GM10266 (cell line): ENCODE results near the gene SFSWAP.
"Not testable (repeated sequence)": the region's sequence is repeated elsewhere in the genome, so short reads cannot be mapped to it uniquely, and the experiment has no call there.

Experiments
- DNase-seq: peaks from one replicate; pipeline ENCODE4 v3.0.0; 2012; ENCODE audit errors: extremely low spot score
- TF ChIP-seq, protein P1 (sequence below): IDR thresholded peaks from 2 replicates; pipeline ENCODE4 v1.5.1; 2012; ENCODE audit warnings: mild to moderate bottlenecking, low read depth; ENCODE audit not compliant: control insufficient read depth, insufficient read depth; ENCODE audit errors: missing control alignments

SFSWAP gene

DNA sequence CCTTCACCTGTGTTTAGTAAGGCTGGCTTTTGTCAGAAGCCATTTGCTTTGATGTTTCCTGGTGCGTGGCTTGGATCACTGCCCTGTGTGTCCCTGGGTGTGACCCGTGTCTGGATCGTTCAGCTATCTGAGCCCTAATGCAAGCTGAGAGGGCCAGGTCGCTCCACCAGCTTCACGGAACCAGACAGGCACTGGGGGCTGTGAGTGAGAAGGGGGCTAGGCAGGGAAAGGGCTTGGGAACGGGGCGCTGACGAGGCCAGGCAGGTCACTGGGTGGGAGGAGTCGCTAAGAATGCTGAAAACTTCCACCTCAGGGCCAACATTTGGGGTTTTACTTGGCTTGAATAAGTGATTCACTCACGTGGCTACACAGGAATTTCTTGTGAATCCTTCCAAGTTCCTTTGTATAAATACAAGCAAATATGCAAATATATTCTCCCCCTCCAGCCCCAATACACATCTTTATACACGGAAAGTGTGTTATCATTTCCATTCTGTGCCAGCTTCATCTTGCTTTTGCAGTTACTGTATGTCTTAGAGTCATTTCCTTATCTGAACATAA, 93.2 kb downstream of the SFSWAP start:
- no peak for DNase-seq
- TF ChIP-seq, protein P1, sequence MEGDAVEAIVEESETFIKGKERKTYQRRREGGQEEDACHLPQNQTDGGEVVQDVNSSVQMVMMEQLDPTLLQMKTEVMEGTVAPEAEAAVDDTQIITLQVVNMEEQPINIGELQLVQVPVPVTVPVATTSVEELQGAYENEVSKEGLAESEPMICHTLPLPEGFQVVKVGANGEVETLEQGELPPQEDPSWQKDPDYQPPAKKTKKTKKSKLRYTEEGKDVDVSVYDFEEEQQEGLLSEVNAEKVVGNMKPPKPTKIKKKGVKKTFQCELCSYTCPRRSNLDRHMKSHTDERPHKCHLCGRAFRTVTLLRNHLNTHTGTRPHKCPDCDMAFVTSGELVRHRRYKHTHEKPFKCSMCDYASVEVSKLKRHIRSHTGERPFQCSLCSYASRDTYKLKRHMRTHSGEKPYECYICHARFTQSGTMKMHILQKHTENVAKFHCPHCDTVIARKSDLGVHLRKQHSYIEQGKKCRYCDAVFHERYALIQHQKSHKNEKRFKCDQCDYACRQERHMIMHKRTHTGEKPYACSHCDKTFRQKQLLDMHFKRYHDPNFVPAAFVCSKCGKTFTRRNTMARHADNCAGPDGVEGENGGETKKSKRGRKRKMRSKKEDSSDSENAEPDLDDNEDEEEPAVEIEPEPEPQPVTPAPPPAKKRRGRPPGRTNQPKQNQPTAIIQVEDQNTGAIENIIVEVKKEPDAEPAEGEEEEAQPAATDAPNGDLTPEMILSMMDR: no peak

DNA sequence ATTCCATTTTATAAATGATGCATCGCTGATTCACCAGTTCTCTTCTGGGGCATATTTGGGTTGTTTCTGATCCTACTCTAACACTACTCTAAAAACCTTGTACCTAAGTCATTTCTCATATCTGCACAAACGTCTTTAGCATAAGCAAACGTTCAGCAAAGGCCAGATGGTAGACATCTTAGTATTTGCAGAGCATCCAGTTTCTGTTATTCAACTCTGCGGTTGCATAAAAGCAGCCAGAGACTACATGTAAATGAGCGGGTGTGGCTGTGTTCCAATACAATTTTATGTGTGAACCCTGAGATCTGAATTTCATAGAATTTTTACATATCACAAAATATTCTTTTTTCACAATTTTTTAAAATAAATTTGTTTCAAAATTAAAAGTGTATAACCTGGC, 94.5 kb downstream of the SFSWAP start:
- no peak for DNase-seq
- TF ChIP-seq, protein P1: no peak

DNA sequence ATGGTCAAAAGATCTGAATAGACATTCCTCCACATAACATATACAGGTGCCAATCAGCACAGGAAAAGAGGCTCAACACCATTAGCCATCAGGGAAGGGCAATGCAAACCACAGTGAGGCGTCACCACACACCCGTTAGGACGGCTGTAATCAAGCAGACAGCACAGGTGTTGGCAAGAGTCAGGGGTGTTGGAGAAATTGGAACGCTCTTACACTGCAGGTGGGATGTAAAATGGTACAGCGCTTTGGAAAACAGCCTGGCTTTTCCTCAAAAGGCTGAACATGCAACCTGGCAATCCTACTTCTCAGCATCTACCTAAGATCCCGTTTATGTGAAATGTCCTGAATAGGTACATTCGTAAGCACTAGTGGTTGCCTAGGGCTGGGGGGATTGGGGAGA, 95.8 kb downstream of the SFSWAP start:
- TF ChIP-seq, protein P1: no peak
- no peak for DNase-seq

DNA sequence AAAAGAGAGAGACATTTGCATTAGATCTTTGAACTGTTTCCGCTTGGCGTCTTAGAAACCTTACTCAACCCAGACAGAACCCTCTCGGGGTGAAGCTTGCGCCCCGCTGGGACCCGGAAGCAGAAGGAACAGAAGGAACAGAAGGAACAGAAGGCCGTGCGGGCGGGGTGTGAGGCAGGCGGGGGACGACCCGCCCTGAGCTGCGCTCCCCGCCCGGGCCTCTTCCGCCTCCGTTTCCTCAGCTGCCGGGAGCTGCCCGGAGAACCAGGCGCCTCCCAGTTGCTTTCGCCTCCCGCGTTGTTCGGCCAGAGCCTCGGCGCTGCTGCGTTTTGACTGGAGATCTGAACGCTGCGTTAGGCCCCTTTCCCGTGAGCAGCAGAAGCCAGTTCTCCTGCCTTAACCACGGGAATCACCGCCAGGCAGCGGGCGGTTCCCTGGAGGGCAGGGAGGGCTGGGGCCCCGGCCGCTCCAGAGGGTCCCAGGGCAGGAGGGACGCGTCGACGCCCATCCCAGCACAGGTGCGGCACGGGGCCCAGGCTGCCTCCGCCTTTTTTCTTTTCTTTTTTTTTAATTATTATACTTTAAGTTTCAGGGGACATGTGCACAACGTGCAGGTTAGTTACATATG, 98.0 kb downstream of the SFSWAP start:
- TF ChIP-seq, protein P1: no peak
- peak; percentile 77 for DNase-seq

DNA sequence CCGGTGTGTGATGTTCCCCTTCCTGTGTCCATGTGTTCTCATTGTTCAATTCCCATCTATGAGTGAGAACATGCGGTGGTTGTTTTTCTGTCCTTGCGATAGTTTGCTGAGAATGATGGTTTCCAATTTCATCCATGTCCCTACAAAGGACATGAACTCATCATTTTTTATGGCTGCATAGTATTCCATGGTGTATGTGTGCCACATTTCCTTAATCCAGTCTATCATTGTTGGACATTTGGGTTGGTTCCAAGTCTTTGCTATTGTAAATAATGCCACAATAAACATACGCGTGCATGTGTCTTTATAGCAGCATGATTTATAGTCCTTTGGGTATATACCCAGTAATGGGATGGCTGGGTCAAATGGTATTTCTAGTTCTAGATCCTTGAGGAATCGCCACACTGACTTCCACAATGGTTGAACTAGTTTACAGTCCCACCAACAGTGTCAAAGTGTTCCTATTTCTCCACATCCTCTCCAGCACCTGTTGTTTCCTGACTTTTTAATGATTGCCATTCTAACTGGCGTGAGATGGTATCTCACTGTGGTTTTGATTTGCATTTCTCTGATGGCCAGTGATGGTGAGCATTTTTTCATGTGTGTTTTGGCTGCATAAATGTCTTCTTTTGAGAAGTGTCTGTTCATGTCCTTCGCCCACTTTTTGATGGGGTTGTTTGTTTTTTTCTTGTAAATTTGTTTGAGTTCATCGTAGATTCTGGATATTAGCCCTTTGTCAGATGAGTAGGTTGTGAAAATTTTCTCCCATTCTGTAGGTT, 98.8 kb downstream of the SFSWAP start:
- not testable (repeated sequence) for DNase-seq

DNA sequence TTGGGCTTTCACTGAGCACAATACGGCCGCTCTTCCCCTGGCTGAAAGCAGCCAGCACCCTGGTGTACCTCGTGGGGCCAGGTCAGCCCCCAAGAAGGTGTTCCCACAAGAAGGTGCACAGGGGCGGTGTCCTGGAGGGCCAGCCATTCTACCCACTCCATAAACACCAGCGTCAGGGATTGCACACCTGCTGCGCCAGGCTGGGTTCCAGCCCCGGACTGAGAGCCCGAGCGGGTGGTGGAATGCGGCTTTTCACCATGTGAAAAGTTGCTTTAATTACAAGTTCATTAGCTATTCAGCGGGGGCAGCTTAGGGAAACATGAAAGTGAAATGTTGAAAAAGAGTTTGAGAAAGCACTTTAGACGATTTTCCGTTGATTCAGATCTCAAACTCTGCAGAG, 99.8 kb downstream of the SFSWAP start:
- TF ChIP-seq, protein P1: no peak
- no peak for DNase-seq

DNA sequence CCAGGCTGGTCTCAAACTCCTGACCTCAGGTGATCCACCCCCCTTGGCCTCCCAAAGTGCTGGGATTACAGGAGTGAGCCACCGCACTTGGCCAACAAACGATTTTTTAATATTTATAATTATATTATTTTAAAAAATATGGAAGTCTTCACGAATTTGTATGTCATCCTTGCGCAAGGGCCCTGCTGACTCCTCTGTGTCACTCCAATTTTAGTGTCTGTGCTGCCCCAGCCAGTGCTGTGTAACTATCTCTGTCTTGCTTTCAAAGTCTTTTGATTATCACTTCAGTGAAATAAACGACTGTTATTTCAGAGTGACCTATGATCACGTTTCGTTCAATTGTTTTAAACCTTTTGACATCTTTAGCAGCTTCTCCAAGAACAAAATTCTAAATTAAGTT, 104.2 kb downstream of the SFSWAP start:
- TF ChIP-seq, protein P1: no peak
- no peak for DNase-seq
